Stimulated activated memory B cell treated with anti-CD40 and anti-IgM and Interleukin-4, amounts not matched to agents 10 μg/mL and 1 μg/mL and 100 μg/mL, for 72 hours (primary cell): ENCODE measurements around the gene ADRA2B.

Experiments used
- ATAC-seq: fragments of 150-1000 bp; cut with Tn5 transposase; 2 replicates; pipeline ENCODE4 v1.10.0; 2021
- H3K27ac Mint-ChIP-seq: one replicate; pipeline ENCODE4 v1.8.0; 2022; ENCODE audit warnings: mild to moderate bottlenecking, mixed read lengths
- H3K27me3 Mint-ChIP-seq: one replicate; pipeline ENCODE4 v1.8.0; 2022; ENCODE audit warnings: mixed read lengths
- H3K36me3 Mint-ChIP-seq: one replicate; pipeline ENCODE4 v1.8.0; 2022; ENCODE audit warnings: mixed read lengths
- H3K4me1 Mint-ChIP-seq: one replicate; pipeline ENCODE4 v1.8.0; 2022; ENCODE audit warnings: mixed read lengths
- H3K4me3 Mint-ChIP-seq: one replicate; pipeline ENCODE4 v1.8.0; 2022; ENCODE audit warnings: mild to moderate bottlenecking, moderate library complexity, mixed read lengths
- H3K9me3 Mint-ChIP-seq: one replicate; pipeline ENCODE4 v1.8.0; 2022; ENCODE audit warnings: mixed read lengths

ADRA2B gene

DNA sequence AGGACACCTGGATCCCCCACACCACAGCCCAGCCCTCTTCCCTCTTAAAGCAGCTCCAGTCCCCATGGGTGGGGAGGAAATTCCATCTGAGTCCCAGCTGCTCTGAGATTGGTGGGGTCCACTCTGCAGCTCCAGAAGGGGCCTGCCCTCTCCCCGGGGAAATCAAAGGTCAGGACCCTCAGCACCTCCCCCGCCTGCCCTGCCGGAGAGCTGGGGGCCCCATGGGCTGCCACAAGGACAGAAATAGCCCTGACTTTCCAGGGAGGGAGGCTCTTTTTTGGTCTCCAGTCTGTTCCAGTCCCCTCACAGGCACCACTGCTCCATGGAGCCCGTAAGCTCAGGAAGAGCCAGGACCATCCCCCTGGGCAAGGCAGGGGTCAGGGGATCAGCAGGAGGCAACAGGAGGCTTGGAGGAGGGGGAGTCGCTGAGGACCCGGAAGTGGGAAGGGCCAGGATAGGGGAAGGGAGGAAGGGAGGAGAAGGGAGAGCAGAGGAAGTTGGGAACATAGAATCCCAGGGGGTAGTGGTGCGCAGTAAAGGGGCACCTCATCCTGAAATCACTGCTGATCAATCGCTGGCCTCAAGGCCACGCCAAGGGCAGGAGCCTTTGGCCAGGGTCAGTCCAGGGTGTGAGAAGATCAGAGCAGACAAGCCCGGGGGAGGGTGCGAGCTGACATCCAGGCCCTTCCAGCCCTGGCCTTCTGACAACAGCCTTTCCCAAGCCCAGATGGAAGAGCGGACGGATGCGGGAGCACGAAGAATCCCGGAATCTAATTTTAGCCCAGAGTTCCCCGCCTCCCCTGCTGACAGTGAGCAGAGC lies 7.6 kb downstream of the ADRA2B start:
- H3K27me3 Mint-ChIP-seq: peaks cover 20% of the 10 kb centered on the region
- H3K9me3 Mint-ChIP-seq: peaks cover 15% of the 10 kb centered on the region
- H3K36me3 Mint-ChIP-seq: peaks cover 9% of the 10 kb centered on the region
- no peak for ATAC-seq
- no peak overlapping the region for H3K27ac Mint-ChIP-seq
- H3K4me3 Mint-ChIP-seq: no peak overlapping the region
- H3K4me1 Mint-ChIP-seq: peaks cover 15% of the 10 kb centered on the region

DNA sequence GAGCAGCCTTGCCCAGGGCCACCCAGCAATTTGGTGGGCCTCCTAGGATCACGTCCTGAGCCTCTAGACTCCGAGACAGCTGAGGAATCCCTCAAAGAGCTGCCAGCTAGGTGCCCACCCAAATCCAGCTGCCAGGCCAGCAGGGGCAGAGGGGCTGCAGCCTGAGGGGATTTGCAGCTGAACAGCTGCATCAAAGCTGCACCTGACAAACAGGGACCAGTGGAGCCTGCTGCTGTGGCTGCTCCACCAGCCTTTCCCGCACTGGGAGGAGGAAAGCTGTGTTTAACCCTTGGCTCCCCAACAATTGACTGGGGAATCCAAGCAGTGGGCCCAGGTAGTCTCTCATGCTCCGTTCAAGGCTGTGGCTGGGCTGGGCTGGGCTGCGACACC lies 8.2 kb downstream of the ADRA2B start:
- no peak for ATAC-seq
- H3K27me3 Mint-ChIP-seq: peaks cover 20% of the 10 kb centered on the region
- peaks cover 15% of the 10 kb centered on the region for H3K9me3 Mint-ChIP-seq
- peaks cover 9% of the 10 kb centered on the region for H3K36me3 Mint-ChIP-seq
- H3K4me3 Mint-ChIP-seq: no peak overlapping the region
- H3K4me1 Mint-ChIP-seq: peaks cover 17% of the 10 kb centered on the region
- H3K27ac Mint-ChIP-seq: no peak overlapping the region

DNA sequence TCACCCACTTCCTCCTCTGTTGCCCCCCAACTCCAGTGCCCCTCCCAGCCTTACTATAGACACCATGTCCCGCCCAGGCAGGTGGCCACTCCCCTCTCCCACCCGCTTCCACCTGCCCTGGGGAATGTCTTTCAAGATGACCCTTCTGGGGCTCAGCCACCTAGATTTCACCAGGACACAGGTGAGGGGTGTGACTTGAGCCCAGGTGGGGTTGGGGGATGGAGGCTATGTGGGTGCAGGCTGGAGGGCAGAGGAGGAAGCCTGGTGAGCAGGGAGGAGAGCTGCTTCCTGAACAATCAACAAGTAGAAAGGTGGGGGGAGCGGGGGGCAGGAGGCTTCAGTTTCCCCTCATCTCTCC lies 8.7 kb downstream of the ADRA2B start:
- Mint-ChIP-seq H3K27me3 (peaks cover 20% of the 10 kb centered on the region), H3K4me1 (peaks cover 17% of the 10 kb centered on the region), H3K27ac (no peak overlapping the region), H3K4me3 (no peak overlapping the region), H3K36me3 (peaks cover 9% of the 10 kb centered on the region), H3K9me3 (peaks cover 15% of the 10 kb centered on the region)
- no peak for ATAC-seq

GRCh38 chr2:96106991-96107707 lies 9.2 kb downstream of the ADRA2B start:
- Mint-ChIP-seq H3K36me3 (peaks cover 9% of the 10 kb centered on the region), H3K27ac (no peak overlapping the region), H3K4me1 (peaks cover 17% of the 10 kb centered on the region), H3K27me3 (peaks cover 20% of the 10 kb centered on the region), H3K4me3 (no peak overlapping the region), H3K9me3 (peaks cover 15% of the 10 kb centered on the region)
- ATAC-seq: no peak

- Mint-ChIP-seq H3K27ac (no peak overlapping the region), H3K36me3 (peaks cover 9% of the 10 kb centered on the region), H3K4me1 (peaks cover 17% of the 10 kb centered on the region), H3K9me3 (peaks cover 15% of the 10 kb centered on the region), H3K4me3 (no peak overlapping the region), H3K27me3 (peaks cover 20% of the 10 kb centered on the region)
- ATAC-seq: no peak
Observed at GRCh38 chr2:96105994-96106715, 10.2 kb downstream of the ADRA2B start.

DNA sequence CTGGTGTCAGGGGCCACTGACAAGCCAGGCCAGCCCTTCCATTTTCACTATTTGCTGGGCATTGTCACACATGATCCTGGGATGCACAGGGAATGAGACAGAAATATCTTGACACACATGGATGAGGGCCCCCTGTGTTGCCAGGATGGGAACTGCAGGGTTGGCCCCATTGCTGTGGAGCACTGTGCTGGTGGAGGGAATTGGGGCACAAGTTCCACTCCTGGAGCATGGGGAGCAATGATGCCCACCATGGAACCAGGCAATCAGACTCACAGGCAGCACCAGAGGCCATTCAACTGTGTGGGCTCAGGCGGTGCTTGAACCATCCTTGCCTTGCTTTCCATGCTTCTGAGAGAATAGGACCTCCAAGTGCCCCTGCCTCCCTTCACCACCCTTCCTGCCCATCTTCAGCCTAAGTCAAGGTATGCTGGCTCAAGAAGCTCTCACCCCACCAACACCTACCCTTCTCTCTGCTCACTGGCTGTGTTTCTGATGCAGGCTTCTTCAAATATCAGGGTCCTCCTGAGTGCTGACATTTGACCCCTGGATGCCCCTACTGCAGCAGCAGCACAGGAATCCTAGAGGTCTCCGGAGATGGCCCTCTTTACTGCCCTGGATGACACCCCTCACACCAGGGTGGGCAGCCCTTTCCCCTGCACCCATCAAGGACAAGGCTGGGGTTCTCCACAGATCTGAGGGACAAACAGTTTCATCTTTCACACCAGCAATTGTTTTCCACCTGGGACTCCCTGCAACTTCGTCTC lies 11.0 kb downstream of the ADRA2B start:
- peaks cover 15% of the 10 kb centered on the region for H3K9me3 Mint-ChIP-seq
- H3K27ac Mint-ChIP-seq: no peak overlapping the region
- H3K4me3 Mint-ChIP-seq: no peak overlapping the region
- peaks cover 17% of the 10 kb centered on the region for H3K4me1 Mint-ChIP-seq
- peaks cover 20% of the 10 kb centered on the region for H3K27me3 Mint-ChIP-seq
- peaks cover 9% of the 10 kb centered on the region for H3K36me3 Mint-ChIP-seq
- ATAC-seq: no peak

GRCh38 chr2:96104487-96104861 lies 11.9 kb downstream of the ADRA2B start:
- Mint-ChIP-seq H3K4me1 (peaks cover 17% of the 10 kb centered on the region), H3K27me3 (peaks cover 20% of the 10 kb centered on the region), H3K9me3 (peaks cover 15% of the 10 kb centered on the region), H3K4me3 (no peak overlapping the region), H3K27ac (no peak overlapping the region), H3K36me3 (peaks cover 9% of the 10 kb centered on the region)
- no peak for ATAC-seq

GRCh38 chr2:96103761-96104486 lies 12.4 kb downstream of the ADRA2B start:
- ATAC-seq: no peak
- H3K27me3 Mint-ChIP-seq: peaks cover 16% of the 10 kb centered on the region
- H3K4me1 Mint-ChIP-seq: peaks cover 17% of the 10 kb centered on the region
- no peak overlapping the region for H3K4me3 Mint-ChIP-seq
- peaks cover 9% of the 10 kb centered on the region for H3K36me3 Mint-ChIP-seq
- H3K9me3 Mint-ChIP-seq: peaks cover 15% of the 10 kb centered on the region
- no peak overlapping the region for H3K27ac Mint-ChIP-seq

- Mint-ChIP-seq H3K4me3 (no peak overlapping the region), H3K27me3 (peaks cover 9% of the 10 kb centered on the region)
Observed at GRCh38 chr2:96103187-96103601, 13.2 kb downstream of the ADRA2B start.

GRCh38 chr2:96102596-96103186 lies 13.7 kb downstream of the ADRA2B start:
- Mint-ChIP-seq H3K36me3 (peaks cover 9% of the 10 kb centered on the region), H3K9me3 (peaks cover 15% of the 10 kb centered on the region), H3K4me1 (peaks cover 14% of the 10 kb centered on the region), H3K27ac (no peak overlapping the region), H3K4me3 (no peak overlapping the region), H3K27me3 (peaks cover 4% of the 10 kb centered on the region)
- ATAC-seq: no peak

More at GRCh38 chr2:96103187-96103601, 13.2 kb downstream of the ADRA2B start:
- ATAC-seq: no peak
- H3K9me3 Mint-ChIP-seq: peaks cover 15% of the 10 kb centered on the region
- H3K4me1 Mint-ChIP-seq: peaks cover 17% of the 10 kb centered on the region
- H3K36me3 Mint-ChIP-seq: peaks cover 9% of the 10 kb centered on the region
- no peak overlapping the region for H3K27ac Mint-ChIP-seq

DNA sequence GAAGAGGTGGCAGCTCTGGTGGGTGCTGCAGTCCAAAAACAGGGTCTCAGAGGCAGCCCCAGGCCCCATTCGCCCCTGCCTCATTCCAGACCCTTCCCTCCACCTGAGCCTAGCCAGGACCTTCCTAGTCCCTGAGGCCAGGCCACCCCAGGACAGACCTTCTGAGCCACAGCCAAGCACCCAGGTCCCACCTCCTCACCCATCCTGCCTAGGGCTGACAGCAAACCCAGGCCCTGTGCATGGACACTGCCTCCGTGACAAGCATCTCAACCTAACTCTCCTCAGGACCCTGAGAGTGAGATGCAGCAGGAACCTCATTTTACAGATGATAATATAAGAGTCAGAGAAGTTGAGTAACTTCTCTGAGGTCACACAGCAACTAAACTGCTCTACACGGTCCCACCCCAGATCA lies 15.5 kb downstream of the ADRA2B start:
- no peak for ATAC-seq
- Mint-ChIP-seq H3K36me3 (peaks cover 9% of the 10 kb centered on the region), H3K9me3 (peaks cover 12% of the 10 kb centered on the region), H3K27ac (no peak overlapping the region), H3K4me3 (no peak overlapping the region), H3K4me1 (peaks cover 11% of the 10 kb centered on the region), H3K27me3 (no peaks in the 10 kb centered on the region)

DNA sequence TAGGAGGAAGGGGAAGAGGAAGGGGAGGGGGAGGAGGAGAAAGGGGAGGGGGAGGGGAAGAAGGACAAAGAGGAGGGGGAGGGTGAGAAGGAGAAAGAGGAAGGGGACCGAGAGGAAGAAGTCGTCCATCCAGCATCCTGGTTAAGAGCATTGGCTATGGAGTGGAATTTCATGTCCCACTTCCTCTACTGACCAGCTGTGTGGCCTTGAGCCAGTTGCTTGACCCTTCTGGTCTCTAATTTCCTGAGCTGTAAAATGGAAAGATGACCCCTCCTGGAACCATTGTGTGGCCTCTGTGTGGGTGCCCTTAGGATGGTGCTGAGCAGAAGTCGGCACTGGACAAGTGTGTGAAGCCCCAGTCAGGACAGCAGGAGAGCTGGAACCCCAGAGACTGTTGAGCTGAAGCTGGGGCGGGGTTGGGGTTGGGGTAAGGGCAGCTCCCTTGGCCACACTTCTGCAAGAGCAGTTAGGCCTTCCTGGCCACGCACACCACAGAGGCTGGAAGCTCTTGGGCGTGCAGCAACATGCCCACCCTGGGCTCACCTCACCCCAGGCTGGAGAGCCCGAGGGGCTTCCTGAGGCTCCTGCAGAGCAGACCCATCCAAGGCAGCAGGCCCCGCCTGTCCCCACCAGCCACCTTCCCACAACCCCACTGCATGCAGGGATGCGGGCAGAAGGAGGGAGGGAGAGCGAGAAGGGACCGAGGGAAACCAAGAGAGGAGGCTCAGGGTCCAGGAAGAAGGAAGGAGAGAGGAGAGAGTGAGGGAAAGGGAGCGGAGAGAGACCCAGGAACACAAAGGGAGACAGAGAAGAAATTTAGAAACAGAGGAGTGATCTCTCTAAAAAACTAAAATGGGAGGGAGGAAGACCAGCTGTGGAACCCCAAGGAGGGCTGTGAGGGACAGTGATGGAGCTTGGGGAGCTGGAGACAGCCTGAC lies 16.2 kb downstream of the ADRA2B start:
- Mint-ChIP-seq H3K4me3 (no peak overlapping the region), H3K9me3 (peaks cover 4% of the 10 kb centered on the region), H3K4me1 (peaks cover 11% of the 10 kb centered on the region), H3K27me3 (no peaks in the 10 kb centered on the region), H3K27ac (no peak overlapping the region), H3K36me3 (peaks cover 2% of the 10 kb centered on the region)
- no peak for ATAC-seq

- Mint-ChIP-seq H3K36me3 (no peaks in the 10 kb centered on the region), H3K4me1 (peaks cover 6% of the 10 kb centered on the region), H3K27me3 (no peaks in the 10 kb centered on the region), H3K9me3 (no peaks in the 10 kb centered on the region), H3K4me3 (no peak overlapping the region), H3K27ac (no peak overlapping the region)
- no peak for ATAC-seq
Observed at GRCh38 chr2:96098900-96099590, 17.3 kb downstream of the ADRA2B start.
